ENCODE results near the gene TRAP1.

TRAP1 gene

GRCh38 chr16:3712861-3713372 lies 4.4 kb downstream of the TRAP1 start:
- POLR2A ChIA-PET (ENCODE audit: low non-redundant PET): interaction anchor here (0.7 kb wide), 1 partner anchor 37 kb away, joined by 6 read pairs; no protein-coding TSS in a partner anchor
- DNase-seq (ENCODE audit: low spot score): no peak
- CTCF ChIA-PET: interaction anchor here (1.1 kb wide), 1 partner anchor 22 kb away, joined by 5 read pairs; no protein-coding TSS in a partner anchor
- H3K27ac ChIP-seq: peak overlapping the region; percentile 26
- TF ChIP-seq, protein P1, sequence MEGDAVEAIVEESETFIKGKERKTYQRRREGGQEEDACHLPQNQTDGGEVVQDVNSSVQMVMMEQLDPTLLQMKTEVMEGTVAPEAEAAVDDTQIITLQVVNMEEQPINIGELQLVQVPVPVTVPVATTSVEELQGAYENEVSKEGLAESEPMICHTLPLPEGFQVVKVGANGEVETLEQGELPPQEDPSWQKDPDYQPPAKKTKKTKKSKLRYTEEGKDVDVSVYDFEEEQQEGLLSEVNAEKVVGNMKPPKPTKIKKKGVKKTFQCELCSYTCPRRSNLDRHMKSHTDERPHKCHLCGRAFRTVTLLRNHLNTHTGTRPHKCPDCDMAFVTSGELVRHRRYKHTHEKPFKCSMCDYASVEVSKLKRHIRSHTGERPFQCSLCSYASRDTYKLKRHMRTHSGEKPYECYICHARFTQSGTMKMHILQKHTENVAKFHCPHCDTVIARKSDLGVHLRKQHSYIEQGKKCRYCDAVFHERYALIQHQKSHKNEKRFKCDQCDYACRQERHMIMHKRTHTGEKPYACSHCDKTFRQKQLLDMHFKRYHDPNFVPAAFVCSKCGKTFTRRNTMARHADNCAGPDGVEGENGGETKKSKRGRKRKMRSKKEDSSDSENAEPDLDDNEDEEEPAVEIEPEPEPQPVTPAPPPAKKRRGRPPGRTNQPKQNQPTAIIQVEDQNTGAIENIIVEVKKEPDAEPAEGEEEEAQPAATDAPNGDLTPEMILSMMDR (conservative IDR thresholded peaks at IDR 0.05; ENCODE audit: low read depth): no peak

GRCh38 chr16:3706253-3707012 lies 10.9 kb downstream of the TRAP1 start:
- ChIA-PET POLR2A (ENCODE audit: low non-redundant PET) (no interaction called here), CTCF (interaction anchor here (0.6 kb wide), 1 partner anchor 80 kb away, joined by 4 read pairs; no protein-coding TSS in a partner anchor)

GRCh38 chr16:3702082-3702481 lies 15.2 kb downstream of the TRAP1 start:
- ChIA-PET CTCF (interaction anchor here (0.6 kb wide), 1 partner anchor 481 kb away, joined by 7 read pairs; no protein-coding TSS in a partner anchor), POLR2A (ENCODE audit: low non-redundant PET) (no interaction called here)
- no peak for DNase-seq (ENCODE audit: low spot score)
- no peak overlapping the region for H3K27ac ChIP-seq
- TF ChIP-seq, protein P1 (conservative IDR thresholded peaks at IDR 0.05; ENCODE audit: low read depth): no peak

More at GRCh38 chr16:3706253-3707012, 10.9 kb downstream of the TRAP1 start:
- TF ChIP-seq, protein P1 (conservative IDR thresholded peaks at IDR 0.05; ENCODE audit: low read depth): no peak
- no peak overlapping the region; the same call in 1 of the 2 replicates for H3K27ac ChIP-seq
- no peak for DNase-seq (ENCODE audit: low spot score)

DNA sequence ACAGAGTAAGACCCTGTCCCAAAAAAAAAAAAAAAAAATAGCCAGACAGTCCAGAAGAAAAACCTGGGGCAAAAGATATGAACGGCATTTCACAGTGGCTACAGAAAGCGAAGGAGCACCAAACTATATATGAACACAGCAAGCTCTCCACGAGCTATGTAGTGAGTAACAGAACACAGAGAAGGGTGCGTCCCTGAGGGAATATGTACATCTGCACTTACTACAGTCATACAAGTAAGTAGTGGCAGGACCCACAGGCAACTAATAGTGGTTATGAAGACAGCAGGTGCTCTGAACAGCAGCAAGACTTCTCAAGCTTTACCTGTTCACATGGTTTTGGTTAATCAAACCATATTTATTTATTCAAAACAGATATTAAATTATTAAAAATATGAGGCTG lies 15.8 kb downstream of the TRAP1 start:
- no peak overlapping the region for H3K27ac ChIP-seq
- ChIA-PET CTCF (no interaction called here), POLR2A (ENCODE audit: low non-redundant PET) (no interaction called here)
- no peak for DNase-seq (ENCODE audit: low spot score)
- TF ChIP-seq, protein P1 (conservative IDR thresholded peaks at IDR 0.05; ENCODE audit: low read depth): no peak

GRCh38 chr16:3698941-3699340 lies 18.4 kb downstream of the TRAP1 start:
- H3K27ac ChIP-seq: no peak overlapping the region
- DNase-seq (ENCODE audit: low spot score): no peak
- CTCF ChIA-PET: interaction anchor here (0.6 kb wide), 1 partner anchor 356 kb away, joined by 5 read pairs; no protein-coding TSS in a partner anchor
- TF ChIP-seq, protein P1 (conservative IDR thresholded peaks at IDR 0.05; ENCODE audit: low read depth): no peak
- POLR2A ChIA-PET (ENCODE audit: low non-redundant PET): no interaction called here

DNA sequence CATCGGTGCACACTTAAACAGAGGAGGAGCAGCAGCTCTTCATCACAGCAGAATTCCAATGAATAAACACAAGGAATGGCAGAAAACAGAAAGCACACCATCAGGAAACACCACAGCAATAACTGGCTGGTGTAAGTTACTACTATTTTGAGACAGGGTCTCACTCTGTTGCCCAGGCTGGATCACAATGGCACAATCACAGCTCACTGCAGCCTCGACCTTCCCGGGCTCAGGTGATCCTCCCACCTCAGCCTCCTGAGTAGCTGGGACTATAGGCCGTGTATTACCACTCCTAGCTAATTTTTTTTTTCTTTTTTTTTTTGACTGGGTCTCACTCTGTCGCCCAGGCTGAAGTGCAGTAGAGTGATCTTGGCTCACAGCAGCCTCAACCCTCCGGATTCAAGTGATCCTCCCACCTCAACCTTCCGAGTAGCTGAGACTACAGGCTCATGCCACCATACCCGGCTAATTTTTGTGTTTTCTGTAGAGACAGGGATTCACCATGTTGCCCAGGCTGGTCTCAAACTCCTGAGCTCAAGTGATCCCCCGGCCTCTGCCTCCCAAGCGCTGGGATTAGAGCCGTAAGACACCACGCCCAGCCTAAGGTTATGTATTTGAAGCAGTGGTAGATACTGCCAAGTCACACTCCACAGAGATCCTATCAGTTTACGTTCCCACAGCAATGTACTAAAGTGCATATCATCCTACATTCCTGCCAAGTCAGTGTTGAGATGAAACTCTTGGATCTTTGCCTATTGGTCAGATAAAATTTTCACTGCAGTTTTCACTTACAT lies 20.7 kb downstream of the TRAP1 start:
- CTCF ChIA-PET: no interaction called here
- TF ChIP-seq, protein P1 (conservative IDR thresholded peaks at IDR 0.05; ENCODE audit: low read depth): no peak
- peak overlapping the region; percentile 59 for H3K27ac ChIP-seq
- DNase-seq (ENCODE audit: low spot score): no peak
- POLR2A ChIA-PET (ENCODE audit: low non-redundant PET): no interaction called here
